HG02943 (cell line): ENCODE results near the gene EML5.

Source experiments
- ATAC-seq: cut with Tn5 transposase; IDR thresholded peaks from one replicate; pipeline ENCODE4 v1.9.1; 2021; ENCODE audit warnings: mild to moderate bottlenecking, low read depth, moderate library complexity; ENCODE audit not compliant: unreplicated experiment

EML5 gene

DNA sequence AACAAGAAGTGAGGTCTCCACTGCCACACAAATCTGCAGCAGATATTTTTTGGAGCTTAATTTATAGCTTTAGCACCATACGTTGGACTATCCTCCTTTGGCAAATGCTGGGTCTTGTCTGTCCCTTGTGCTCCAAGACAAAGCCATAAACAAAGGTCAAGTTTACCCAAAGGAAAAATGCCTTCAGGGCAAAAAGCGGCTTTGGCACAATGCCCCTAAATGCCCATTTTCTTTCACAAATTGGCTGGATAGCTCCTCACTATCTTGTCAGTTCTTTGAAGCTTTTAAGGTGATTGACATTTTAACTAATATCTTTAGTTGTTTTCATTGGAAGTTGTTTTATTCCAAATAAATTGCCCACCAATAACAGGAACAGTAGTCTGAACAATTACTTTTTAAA is 59.6 kb downstream of the EML5 start:
- ATAC-seq, result no peak

DNA sequence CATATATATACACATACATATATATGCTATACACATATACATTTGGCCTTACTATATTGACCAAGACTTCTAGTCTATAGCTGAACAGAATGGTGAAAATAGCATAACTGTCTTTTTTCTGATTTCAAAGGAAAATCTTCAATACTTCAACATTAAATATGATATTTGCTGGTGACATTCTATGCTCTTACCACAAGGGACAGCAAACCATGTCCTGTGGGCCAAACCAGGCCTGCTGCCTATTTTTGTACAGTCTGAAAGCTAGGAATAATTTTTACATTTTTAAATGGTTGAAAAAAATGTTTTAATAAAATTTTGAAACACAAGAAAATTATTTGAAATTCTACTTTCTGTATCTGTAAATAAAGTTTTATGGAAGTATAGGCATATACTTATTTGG is 63.6 kb downstream of the EML5 start:
- no peak for ATAC-seq

DNA sequence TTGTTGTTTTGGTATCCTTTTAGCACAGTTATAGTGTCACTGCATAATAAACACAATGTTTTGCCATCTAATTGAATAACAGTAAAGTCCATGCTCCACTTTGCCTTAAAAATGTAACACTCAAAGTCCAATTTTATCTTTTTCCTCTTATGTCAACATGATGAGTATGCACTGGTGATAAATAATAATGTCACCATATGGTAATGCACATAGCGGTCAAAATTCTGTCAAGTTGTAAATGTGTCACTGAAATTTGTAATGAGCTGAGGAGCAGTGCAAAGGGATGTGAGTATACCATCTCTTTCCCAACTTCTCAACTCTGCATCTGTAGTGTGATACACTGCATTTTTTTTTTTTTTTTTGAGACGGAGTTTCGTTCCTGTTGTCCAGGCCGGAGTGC is 65.7 kb downstream of the EML5 start:
- ATAC-seq, result no peak

DNA sequence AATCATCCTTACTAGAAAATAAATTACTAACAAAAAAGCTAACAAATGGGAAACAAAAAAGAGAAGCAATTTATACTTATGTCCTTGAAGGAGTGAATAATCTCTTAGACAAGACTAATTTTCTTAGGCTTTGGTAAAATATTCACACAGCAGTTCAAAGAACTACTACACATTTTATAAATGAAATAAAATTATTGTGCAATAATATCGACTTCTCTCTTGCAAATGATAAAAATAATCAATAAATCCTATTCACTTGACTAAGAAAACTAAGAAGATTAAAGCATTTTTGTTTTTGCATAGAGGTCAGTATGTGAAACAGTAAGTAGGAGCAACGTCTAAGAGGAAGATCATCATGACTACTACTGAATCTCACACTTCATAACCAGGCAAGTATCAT is 82.0 kb downstream of the EML5 start:
- ATAC-seq, result no peak

DNA sequence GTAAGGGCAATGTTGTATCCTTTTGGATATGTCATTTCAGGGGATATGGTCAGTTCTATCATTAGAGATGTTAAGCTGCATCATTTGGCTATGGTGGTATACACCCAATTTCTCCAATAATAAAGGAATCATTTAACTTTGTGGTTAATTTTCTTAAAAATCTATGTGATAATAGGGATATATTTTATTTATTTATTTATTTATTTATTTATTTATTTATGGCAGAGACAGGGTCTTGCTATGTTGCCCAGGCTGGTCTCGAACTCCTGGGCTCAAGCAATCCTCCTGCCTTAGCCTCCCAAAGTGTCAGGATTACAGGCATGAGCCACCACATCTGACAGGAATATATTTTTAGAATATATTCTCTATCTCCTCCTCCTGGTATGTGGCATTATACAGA is 85.7 kb downstream of the EML5 start:
- ATAC-seq, result no peak

DNA sequence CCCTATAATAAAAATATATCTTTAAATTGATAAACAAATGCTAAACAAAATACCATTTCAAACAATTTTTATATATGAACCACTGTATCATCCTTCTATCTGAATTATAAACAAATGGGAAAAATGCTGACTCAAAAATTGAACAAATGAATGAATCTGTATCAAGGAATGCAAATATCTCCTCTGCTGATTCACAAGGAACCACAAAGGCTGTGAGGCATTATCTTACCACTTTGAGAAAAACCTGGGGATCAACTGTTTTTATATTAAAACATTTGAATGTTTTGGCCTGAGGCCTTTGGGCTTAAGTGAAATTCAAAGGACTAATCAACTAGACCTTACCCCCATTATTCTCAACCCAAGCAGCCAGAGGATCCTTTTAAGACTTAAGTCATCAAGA is 86.3 kb downstream of the EML5 start:
- ATAC-seq, result no peak

DNA sequence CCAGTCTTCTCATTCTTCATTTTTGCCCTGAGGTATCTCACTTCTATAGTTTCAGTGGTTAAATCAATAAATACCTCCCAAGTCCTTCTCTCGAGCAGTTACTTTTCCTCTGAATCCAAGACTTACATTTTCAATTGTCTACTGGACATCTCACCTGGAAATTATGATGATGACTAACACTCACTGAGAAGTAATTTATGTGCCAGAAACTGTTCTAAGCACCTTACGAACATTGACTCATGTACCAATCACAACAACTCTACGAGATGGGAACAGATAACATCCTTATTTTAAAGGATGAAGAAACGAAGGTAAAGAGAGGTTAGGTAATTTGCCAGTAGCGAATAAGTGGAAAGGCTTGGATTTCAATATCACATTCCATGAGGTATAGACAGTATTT is 94.1 kb downstream of the EML5 start:
- no peak for ATAC-seq

DNA sequence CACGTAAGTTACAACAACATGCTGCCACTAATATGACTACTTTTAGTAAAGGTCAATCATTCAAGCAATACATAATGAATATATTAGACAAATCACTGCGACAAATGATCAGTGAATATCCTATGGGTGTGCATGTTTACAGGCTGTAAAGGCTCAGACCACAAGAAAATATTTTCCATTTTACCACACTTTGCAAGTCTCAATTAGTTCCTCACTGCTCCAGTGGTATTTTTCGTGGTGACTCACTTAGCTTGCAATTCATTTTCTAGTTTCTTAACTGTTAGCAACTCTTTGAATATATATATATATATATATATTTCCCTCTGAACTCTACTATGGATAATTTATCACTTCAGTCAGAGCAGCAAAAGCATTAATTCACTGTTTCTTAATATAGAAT is 96.9 kb downstream of the EML5 start:
- ATAC-seq, result no peak

DNA sequence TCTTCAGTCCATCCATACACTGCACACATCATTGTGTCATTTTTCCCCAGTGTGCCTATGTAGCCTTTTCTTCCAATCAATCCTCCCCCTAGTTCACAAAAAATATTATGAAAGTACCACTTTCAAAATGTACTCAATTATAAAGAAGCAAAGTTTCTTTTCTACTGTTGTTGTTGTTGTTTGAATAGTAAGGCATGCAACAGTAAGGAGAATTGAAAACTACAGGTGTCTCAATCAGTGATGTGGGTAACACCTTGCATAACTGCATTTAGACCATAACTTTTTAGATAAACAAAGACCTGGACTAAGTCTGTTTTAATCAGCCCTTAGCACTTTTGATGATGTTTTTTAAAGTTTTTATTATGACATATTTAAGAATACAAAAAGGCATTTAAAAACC is 104.4 kb downstream of the EML5 start:
- no peak for ATAC-seq

DNA sequence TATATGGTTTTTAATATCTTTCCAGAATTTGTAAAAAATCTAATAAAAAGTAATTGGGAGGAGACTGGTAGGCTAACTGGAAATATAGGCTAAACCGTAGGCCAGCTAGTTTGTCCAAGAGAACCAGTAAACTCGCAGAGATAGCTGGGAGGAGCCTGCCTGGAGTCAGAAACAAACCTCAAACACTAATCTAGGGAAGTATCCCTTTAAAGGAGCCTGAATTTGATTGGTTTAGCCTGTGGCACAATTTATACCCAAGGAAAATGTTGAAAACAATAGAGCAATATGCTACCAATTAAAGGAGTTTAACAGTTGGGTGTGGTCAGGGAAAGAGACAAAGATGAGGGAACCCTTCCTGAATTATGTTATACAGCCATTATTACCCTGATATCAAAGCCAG is 109.6 kb downstream of the EML5 start:
- no peak for ATAC-seq

DNA sequence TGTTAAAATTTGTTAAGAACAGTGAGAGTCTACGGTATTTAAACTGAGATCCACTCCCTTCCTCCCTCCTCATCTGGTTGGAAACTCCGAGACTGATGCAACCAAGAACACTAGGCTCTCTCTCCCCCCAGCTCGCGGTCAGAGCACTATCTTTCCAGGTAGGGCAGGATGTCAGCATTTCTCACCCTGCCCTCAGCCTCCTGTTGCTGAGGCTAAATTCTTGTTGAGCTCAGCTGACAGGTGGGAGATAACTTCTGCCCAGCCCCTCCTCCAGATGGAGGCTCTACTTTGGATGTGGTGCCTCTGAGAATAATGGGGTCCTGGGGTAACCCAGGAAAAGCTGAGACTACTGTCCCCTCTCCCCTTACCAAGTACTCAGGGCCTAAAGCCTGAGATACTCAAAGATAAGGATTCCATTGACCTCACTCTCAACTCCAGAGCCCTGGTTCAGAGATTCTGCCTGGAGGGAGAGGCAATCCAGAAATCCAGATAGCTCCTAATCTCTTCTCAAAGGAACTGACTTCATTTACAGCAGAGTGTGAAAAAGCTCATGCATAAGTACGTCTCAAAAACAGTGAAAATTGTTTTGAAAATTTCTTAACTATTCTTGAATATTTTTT is 110.1 kb downstream of the EML5 start:
- no peak for ATAC-seq

DNA sequence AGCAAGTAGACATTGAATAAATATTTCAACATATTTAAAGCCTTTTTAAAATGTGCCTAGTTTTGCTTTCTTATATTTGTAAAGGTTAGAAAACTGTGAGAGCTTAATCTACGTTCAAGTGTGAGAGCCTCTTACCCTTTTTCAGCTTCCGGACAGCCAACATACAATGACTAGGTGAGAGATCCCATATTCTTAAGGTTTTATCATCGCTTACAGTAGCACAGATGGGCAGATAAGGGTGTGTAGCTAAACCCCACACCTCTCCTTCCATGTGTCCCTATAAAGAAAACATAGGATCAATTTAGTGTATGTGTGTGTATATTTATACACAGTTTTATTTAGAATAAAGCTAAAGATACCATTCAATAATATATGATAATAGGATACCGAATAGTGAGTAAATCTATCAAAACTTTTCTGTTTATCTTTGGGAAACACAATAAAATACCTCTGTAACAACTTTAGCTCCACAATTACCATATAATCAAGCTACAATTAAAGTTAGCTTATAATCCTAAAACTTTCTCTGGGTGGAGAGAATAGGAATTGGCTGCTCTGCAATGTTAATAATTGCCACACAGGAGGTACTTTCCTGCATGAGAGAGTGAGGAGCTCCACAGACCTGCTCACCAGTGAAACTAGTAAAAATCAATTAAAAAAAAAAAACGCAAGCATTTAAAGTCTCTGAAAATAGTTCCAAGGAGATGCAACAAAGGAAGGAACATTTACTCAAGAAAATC is 110.8 kb downstream of the EML5 start:
- no peak for ATAC-seq

DNA sequence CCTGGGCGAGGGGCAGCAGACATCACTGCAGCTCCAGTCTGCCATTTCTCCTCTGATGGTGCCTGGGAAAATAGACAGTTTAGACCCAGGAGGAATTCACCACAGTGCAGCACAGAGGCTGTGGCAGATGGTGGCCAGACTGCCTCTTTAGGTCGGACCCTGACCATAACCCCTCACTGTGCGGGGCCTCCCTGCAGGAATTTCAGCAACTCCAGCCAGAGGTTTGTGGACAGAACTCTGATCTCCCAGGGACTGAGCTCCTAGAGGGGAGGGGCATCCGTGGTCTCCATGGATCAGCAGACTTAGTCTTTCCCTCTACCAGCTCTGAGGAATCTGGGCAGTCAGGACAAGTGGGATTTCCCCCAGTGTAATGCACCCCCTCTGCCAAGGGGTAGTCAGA is 123.4 kb downstream of the EML5 start:
- no peak for ATAC-seq

DNA sequence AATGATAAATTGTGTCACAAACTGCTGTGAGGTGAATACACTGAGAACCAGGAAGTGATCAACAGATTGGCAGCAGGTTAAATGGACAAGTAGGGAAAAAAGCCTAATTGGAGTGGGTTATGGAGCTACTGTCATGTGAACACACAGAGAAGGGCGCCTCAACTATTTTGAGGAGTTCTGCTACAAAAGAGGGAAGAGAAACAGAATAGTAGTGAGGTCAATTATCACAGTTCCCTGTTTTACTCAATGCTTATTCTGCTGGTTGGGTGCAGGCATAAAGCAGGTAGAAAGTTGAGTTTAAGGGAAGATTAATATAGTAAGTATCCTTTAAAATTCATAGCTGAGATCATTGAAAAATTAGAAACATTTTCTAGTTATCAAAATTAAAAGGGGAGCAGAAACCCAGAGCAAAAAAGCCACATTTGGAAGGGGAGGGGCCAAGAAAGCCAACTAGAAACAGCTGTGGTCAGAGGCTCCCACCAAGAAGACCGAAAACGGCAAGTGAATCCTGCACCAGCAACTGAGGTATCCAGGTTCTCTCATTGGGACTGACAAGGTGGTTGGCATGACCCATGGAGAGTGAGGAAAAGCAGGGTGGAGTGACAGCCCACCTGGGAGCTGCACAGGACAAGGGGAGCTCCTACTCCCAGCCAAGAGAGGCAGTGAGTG is 124.2 kb downstream of the EML5 start:
- ATAC-seq, result peak; percentile 42

DNA sequence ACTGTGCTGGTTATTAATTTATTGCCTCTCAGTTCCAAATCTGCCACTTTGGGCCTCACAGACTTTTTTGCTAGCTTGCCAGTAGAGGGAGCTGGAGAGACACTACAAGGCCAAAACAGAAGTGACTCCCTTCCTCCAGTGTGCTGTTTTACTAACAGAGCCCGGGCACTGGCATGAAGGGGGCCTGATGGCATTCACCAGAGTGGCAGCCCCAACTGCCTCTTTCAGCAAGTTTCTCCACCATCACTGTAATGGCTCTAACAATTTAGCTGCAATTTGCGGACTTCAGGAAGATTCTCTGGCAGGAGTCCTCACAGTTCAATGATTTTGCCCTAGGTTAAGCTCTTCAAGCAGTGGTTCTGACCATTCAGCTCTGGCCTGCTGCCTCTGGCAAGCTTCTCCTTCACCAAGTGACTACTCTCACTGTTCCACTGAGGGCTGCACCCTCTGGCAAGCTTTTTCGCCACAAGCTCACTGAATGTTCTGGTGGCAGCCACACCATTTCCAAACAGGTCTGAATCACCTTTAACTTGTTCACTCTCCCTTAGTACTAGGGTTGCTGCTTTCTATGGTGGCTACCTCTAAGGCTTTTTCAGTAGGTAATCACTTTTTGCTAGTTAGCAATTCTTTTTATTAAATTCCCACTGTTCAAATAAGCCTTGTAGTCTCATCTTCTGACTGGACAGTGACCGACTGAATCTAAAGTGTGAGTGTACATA is 125.0 kb downstream of the EML5 start:
- ATAC-seq, result peak; percentile 83

DNA sequence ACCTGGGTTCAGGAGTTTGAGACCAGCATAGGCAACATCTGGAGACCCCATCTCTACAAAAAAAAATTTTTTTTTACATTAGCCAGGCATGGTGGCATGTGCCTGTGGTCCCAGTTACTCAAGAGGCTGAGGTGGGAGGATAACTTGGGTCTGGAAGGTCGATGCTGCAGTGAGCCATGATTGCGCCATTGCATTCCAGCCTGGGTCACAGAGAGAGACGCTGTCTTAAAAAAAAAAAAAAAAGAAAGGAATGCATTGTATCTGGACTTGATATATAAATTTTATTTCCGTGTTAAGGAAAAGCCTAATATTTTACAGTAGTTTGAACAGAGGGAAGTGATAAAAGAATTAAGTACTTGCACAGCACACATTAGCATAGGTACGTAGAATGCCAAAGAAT is 132.7 kb downstream of the EML5 start:
- no peak for ATAC-seq

DNA sequence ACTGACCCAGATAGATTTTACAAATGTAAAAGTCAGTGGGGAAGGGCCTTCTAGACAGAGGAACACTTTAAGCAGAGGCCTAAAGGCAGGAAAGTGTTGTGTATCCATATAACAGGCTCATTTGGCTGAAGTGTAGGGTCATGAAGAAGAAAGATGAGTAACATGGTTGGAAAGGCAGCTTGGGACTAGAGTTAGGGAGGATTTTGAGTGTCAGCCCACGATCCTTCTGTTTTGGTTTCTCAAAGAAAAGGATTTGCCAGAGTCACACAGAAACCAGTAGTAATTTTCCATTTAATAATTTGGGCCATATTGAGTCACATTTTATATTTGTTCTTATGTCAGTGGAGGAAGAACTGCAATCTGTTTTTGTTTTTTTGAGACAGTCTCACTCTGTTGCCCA is 153.5 kb downstream of the EML5 start:
- ATAC-seq, result no peak

DNA sequence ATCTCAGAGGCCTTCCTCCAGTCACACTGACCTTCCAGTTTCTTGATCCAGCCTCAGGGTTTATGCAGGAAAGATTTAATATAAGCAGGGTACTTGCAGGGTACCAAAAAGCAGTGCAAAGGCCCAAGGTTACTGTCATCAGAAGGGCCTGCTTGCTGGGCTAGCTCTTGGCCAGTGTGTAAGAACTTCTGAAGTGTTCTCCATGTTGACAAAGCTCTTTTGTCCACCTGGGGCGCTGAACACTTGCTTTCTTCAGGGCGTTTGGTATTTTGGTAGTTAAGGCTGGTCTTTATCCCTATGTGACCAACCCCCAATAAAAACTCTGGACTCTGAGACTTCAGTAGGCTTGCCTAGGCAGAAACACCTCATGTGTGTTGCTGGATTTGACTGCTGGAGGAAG is 160.2 kb downstream of the EML5 start:
- no peak for ATAC-seq

DNA sequence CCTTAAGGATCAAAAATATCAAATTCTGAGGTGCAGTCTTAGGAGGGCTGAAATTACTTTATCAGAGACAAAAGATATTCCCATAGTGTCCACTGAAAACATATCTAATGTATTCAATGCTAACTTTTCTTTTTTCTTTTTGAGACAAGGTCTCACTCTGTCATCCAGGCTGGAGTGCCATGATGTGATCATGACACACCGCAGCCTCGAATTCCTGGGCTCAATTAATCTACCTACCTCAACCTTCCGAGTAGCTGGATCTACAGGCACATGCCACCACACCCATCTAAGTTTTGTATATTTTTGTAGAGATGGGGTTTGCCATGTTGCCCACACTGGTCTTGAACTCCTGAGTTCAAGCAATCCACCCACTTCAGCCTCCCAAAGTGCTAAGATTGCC is 161.7 kb downstream of the EML5 start:
- ATAC-seq, result no peak

DNA sequence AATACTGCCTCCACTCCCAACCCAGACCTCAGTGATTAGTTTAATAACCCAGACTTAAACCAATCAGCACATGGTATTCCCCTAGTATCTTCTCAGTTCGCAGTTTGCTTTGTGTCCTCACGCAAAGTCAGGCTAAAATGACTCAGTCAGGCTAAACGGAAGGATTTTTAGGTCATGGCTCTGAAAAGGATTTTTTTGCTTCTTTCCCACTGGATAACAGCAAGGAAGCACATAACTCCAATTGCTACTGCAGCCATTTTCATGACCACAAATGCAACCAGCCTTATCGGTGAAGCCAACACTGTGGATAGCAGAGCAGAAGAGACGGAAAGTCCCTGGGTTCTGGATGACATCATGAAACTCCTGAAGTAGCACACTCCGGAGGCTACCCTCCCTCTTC is 162.2 kb downstream of the EML5 start:
- ATAC-seq, result no peak

DNA sequence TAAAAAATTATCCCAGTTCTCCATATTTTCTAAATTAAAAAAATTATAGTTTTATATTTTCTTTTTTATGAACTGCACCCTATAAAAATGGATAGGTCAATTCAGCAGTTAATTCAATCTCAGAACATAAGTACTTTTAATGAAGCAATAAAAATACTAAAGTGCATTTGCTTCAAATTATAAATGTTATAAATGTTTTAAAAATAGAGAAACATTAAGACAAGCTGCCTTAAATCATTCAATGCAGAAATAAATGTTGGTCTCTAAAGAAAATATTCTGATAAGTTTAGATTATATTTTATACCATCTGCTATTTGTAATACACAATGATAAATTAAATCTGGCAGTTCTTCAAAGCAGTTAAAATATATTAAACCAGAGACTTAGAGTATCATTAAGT is 164.3 kb downstream of the EML5 start:
- no peak for ATAC-seq
